Measurements from ENCODE around the gene GGT6. TPM values are rescaled to one million over a fixed set of nuclear protein-coding genes. Genes with fewer than 3 reads are reported as not detected.
"Not testable (repeated sequence)": the region's sequence is repeated elsewhere in the genome, so short reads cannot be mapped to it uniquely, and the experiment has no call there.

The GGT6 gene
- total RNA-seq, 2 donors from 2014 or later = not detected

DNA sequence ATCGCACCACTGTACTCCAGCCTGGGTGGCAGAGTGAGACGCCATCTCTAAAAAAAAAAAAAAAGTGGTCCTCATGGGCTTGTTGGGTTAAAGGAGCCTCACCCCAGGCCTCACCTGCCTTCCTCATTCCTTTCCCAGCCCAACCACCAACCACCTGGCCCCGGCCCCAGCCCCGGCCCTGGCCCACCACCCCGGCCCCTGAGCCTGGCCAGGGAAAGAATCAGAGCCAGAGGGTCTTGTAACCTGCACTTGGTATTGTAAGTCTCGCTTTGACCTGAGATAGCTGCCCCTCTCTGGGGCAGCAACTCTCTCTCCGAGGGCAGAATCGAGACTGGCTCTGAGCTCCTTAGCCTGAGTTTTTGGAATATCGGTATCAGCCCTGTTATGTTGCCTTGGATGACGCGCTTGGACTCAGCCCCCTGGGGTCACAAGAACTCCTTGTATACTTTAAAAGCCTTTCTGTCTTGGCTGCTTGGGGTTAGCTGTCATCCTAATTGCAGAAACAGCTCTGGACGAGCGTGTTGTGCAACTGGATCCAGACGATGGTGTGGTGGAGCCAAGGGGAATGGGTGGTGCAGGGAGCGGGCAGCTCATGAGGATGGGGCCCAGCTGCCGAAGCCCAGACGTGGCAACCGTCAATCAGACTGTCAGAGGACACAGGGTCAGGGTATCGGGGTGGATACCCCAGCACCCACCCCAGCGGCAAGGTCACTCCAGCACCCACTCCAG, 38.6 kb upstream of the GGT6 start:
- peak; percentile 87 for DNase-seq (ENCODE audit: low spot score)
- no peaks in the 10 kb centered on the region for H3K9me3 ChIP-seq
- no peak for TF ChIP-seq CTCF (IDR thresholded peaks at IDR 0.05)
- peak overlapping the region; percentile 75 to 85 for H3K27ac ChIP-seq
- no peaks in the 10 kb centered on the region for H3K27me3 ChIP-seq
- H3K36me3 ChIP-seq = no peaks in the 10 kb centered on the region
- H3K4me1 ChIP-seq = peaks cover 0 to 33% of the 10 kb centered on the region in 2 donors
- no peak overlapping the region for H3K4me3 ChIP-seq

DNA sequence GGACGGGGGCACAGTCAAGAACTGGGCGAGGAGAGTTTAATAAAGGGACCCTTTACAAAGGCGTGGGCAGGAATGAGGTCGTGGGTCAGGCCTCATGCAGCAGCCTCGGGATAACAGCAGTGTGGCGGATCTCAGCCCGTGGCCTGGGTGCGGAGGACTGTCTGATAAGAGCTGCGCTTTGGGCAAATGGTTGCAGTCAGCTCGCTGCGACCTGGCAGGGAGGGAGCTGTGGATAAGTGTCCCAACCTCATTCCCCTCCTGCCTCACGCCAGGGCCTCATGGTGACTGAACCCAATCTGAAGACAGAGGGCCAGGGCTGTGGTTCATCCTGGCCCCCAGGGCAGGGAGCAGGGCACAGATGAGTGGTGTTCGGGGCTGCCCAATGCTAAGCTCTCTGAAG, 37.6 kb upstream of the GGT6 start:
- Histone ChIP-seq H3K9me3 (no peaks in the 10 kb centered on the region), H3K4me3 (no peak overlapping the region), H3K27me3 (no peaks in the 10 kb centered on the region), H3K36me3 (no peaks in the 10 kb centered on the region), H3K4me1 (peaks cover 0 to 29% of the 10 kb centered on the region in 2 donors), H3K27ac (peak overlapping the region; percentile 70 to 85)
- no peak for DNase-seq (ENCODE audit: low spot score)
- no peak for TF ChIP-seq CTCF (IDR thresholded peaks at IDR 0.05)

- DNase-seq (ENCODE audit: low spot score) = no peak
- no peak overlapping the region for H3K4me3 ChIP-seq
- H3K4me1 ChIP-seq = peaks cover 0 to 34% of the 10 kb centered on the region in 2 donors
- H3K36me3 ChIP-seq = no peaks in the 10 kb centered on the region
- no peaks in the 10 kb centered on the region for H3K27me3 ChIP-seq
- peak overlapping the region in 1 of 2 donors; percentile 85 for H3K27ac ChIP-seq
- TF ChIP-seq CTCF (IDR thresholded peaks at IDR 0.05) = no peak
- no peaks in the 10 kb centered on the region for H3K9me3 ChIP-seq
Measured at GRCh38 chr17:4596636-4597380, 36.4 kb upstream of the GGT6 start.

DNA sequence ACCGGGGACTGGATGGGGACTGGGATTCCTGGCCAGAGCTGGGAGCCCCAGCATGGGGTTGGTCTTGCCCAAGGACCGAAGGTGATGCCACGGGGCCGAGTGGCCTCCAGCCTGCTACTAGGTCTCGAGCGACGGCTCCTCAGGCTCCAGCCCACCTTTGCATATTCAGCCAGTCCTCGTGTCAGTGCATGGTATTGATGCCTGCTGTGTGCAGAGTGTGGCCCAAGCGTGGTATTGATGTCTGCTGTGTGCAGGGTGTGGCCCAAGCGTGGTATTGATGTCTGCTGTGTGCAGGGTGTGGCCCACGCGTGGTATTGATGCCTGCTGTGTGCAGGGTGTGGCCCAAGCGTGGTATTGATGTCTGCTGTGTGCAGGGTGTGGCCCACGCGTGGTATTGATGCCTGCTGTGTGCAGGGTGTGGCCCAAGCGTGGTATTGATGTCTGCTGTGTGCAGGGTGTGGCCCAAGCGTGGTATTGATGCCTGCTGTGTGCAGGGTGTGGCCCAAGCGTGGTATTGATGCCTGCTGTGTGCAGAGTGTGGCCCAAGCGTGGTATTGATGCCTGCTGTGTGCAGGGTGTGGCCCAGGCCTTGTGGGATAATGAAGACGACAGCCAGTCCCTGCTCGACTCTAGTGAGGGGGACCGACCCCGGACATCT, 35.4 kb upstream of the GGT6 start:
- not testable (repeated sequence) for DNase-seq (ENCODE audit: low spot score); H3K36me3 ChIP-seq; H3K27me3 ChIP-seq; H3K27ac ChIP-seq; H3K9me3 ChIP-seq; H3K4me3 ChIP-seq
- H3K4me1 ChIP-seq = peaks cover 0 to 44% of the 10 kb centered on the region in 2 donors

DNA sequence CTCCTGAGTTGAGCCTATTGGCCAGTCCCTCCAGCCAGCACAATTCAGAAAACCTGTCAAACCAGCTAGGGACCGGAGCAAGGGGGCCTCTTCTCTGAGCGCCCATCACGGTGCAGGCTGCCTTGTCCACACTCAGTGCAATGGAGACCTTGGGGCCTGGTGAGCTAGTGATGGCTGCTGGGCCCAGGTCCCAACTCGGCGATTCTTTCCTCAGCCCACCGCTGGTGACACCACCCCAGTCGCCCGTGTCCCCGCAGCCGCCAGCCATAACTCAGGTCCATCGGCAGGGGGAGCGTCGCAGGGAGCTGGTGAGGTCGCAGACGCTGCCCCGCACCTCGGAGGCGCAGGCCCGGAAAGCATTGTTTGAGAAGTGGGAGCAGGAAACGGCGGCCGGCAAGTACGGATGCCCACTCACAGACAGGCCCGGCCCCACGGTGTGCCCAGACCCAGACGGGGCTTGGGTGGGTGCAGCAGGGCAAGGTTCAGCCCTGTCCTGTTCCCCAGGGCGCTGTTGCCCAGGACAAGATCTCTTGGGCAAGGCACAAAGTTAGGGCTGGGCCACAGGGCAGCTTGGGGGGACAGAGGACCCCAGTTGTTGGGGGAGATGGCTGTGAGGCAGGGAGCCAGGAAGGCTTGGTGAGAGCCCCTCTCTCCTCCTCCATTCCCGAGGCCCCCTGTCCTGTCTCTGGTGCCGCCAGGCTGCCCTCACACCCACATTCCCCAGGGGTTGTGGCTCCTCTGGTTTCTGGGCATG, 34.7 kb upstream of the GGT6 start:
- no peaks in the 10 kb centered on the region for H3K36me3 ChIP-seq
- peak in 1 of 2 donors; percentile 45 for TF ChIP-seq CTCF (IDR thresholded peaks at IDR 0.05)
- H3K4me3 ChIP-seq = no peak overlapping the region
- DNase-seq (ENCODE audit: low spot score) = no peak
- no peaks in the 10 kb centered on the region for H3K27me3 ChIP-seq
- H3K27ac ChIP-seq = no peak overlapping the region
- peaks cover 0 to 41% of the 10 kb centered on the region in 2 donors for H3K4me1 ChIP-seq
- no peaks in the 10 kb centered on the region for H3K9me3 ChIP-seq
